ENCODE measurements around the gene SKOR2. TPM values are rescaled to one million over a fixed set of nuclear protein-coding genes. Genes with fewer than 3 reads are reported as not detected.

Gene SKOR2
- total RNA-seq, 1 experiment from 2014 or later = not detected

DNA sequence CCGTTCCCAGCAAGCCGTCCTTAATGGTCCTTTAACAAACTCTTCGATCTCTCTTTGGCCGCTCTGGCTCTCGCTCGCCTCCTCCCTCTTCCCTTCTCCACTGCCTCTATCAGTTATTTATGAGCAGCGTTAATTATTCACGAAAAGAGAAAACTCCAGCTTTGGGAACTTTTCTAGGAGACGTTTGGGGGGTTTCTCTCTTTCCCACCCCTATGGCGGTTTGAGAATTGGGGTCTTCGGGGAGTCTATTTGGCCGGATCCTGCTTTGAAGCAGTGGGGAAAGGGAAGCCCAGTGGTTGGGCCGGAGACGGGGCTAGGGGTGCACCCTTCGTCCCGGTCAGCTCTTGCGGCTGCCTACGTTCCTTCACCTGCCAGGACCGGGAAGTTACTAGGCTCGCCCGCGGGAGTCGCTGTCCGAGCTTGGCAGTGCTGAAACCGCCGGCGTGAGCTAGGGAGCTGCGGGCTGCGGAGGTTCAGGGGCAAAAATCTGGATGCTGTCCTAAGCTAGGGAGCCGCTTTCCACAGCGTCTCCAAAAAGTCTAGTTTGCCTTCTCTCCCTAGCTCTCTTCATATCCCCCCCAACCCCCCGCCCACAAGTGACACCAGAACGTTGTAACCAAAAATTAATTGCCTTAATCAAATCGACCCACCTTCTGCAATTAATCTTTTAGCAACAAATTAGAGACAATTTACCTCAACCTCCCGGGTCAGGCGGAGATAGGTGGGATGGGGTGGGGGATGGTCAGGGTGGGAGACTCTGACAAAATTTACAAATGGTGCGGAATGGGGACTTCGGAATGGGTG, 8.9 kb upstream of the SKOR2 start:
- Histone ChIP-seq H3K27ac (no peak overlapping the region), H3K79me2 (ENCODE audit: low read depth) (no peaks in the 10 kb centered on the region), H2AFZ (no peak overlapping the region), H4K20me1 (ENCODE audit: insufficient read depth) (no peaks in the 10 kb centered on the region), H3F3A (ENCODE audit: insufficient read depth, low read depth) (no peaks in the 10 kb centered on the region), H3K9me2 (ENCODE audit: insufficient read depth) (no peaks in the 10 kb centered on the region), H3K4me1 (replicated peaks; ENCODE audit: insufficient read depth) (no peaks in the 10 kb centered on the region), H3K27me3 (ENCODE audit: insufficient read depth, low read depth) (no peaks in the 10 kb centered on the region; the same call in 1 of the 2 replicates), H3K4me2 (no peak overlapping the region), H3K9me3 (ENCODE audit: insufficient read depth, low read depth) (no peaks in the 10 kb centered on the region), H3K4me3 (no peak overlapping the region), H3K36me3 (ENCODE audit: low read depth) (no peaks in the 10 kb centered on the region)
- POLR2A ChIA-PET (ENCODE audit: unreplicated experiment) = no interaction called here
- intact Hi-C loops (cut with micrococcal nuclease; ENCODE audit: unreplicated experiment) = no loop called here
- no peak for TF ChIP-seq CTCF (conservative IDR thresholded peaks at IDR 0.05)
- no peak for TF ChIP-seq EZH2 (IDR thresholded peaks at IDR 0.05; ENCODE audit: low read depth)
- CTCF ChIA-PET = no interaction called here
- DNase-seq = no peak
- no TSS peak for BruUV-seq (replicated peaks)

- DNase-seq = peak in 1 of 2 experiments; percentile 3
- no TSS peak for BruUV-seq (replicated peaks)
- no peaks in the 10 kb centered on the region for H3K9me3 ChIP-seq (ENCODE audit: insufficient read depth, low read depth)
- ChIA-PET CTCF (no interaction called here), POLR2A (ENCODE audit: unreplicated experiment) (no interaction called here)
- no peaks in the 10 kb centered on the region for H4K20me1 ChIP-seq (ENCODE audit: insufficient read depth)
- no peak overlapping the region for H3K4me3 ChIP-seq
- H3K4me1 ChIP-seq (replicated peaks; ENCODE audit: insufficient read depth) = no peaks in the 10 kb centered on the region
- TF ChIP-seq EZH2 (IDR thresholded peaks at IDR 0.05; ENCODE audit: low read depth) = no peak
- no peak for TF ChIP-seq CTCF (conservative IDR thresholded peaks at IDR 0.05)
- H3K36me3 ChIP-seq (ENCODE audit: low read depth) = no peaks in the 10 kb centered on the region
- H3K9me2 ChIP-seq (ENCODE audit: insufficient read depth) = no peaks in the 10 kb centered on the region
- H2AFZ ChIP-seq = no peak overlapping the region
- peaks cover 35% of the 10 kb centered on the region for H3K27me3 ChIP-seq (ENCODE audit: insufficient read depth, low read depth)
- H3K27ac ChIP-seq = no peak overlapping the region
- intact Hi-C loops (cut with micrococcal nuclease; ENCODE audit: unreplicated experiment) = no loop called here
- no peaks in the 10 kb centered on the region for H3K79me2 ChIP-seq (ENCODE audit: low read depth)
- H3F3A ChIP-seq (ENCODE audit: insufficient read depth, low read depth) = no peaks in the 10 kb centered on the region
- H3K4me2 ChIP-seq = no peak overlapping the region
Observed at GRCh38 chr18:47254341-47254939, 3.0 kb upstream of the SKOR2 start.

- H3K27me3 ChIP-seq (ENCODE audit: insufficient read depth, low read depth) = peaks cover 35% of the 10 kb centered on the region
- no peaks in the 10 kb centered on the region for H3K9me2 ChIP-seq (ENCODE audit: insufficient read depth)
- intact Hi-C loops (cut with micrococcal nuclease; ENCODE audit: unreplicated experiment) = no loop called here
- H3K4me3 ChIP-seq = no peak overlapping the region
- POLR2A ChIA-PET (ENCODE audit: unreplicated experiment) = no interaction called here
- H3K4me2 ChIP-seq = no peak overlapping the region
- H4K20me1 ChIP-seq (ENCODE audit: insufficient read depth) = no peaks in the 10 kb centered on the region
- DNase-seq = no peak
- no peaks in the 10 kb centered on the region for H3K9me3 ChIP-seq (ENCODE audit: insufficient read depth, low read depth)
- CTCF ChIA-PET = no interaction called here
- H2AFZ ChIP-seq = no peak overlapping the region
- BruUV-seq (replicated peaks) = no TSS peak
- no peak for TF ChIP-seq EZH2 (IDR thresholded peaks at IDR 0.05; ENCODE audit: low read depth)
- TF ChIP-seq CTCF (conservative IDR thresholded peaks at IDR 0.05) = no peak
- H3K36me3 ChIP-seq (ENCODE audit: low read depth) = no peaks in the 10 kb centered on the region
- H3K4me1 ChIP-seq (replicated peaks; ENCODE audit: insufficient read depth) = no peaks in the 10 kb centered on the region
- no peak overlapping the region for H3K27ac ChIP-seq
- no peaks in the 10 kb centered on the region for H3F3A ChIP-seq (ENCODE audit: insufficient read depth, low read depth)
- no peaks in the 10 kb centered on the region for H3K79me2 ChIP-seq (ENCODE audit: low read depth)
Observed at GRCh38 chr18:47253101-47253654, 1.7 kb upstream of the SKOR2 start.

All from PC-9 (cell line).